GM12872 (cell line): ENCODE measurements around the gene CHRNA4.

Experiments
- CTCF ChIP-seq: IDR thresholded peaks from 3 replicates; pipeline ENCODE4 v1.5.1; 2011; ENCODE audit warnings: low read depth, mild to moderate bottlenecking, low read length, moderate library complexity; ENCODE audit not compliant: insufficient read depth

The CHRNA4 gene

GRCh38 chr20:63347950-63348827 lies 13.0 kb downstream of the CHRNA4 start:
- no peak for TF ChIP-seq CTCF

GRCh38 chr20:63347081-63347741 lies 13.9 kb downstream of the CHRNA4 start:
- TF ChIP-seq CTCF, result no peak

GRCh38 chr20:63346131-63347080 lies 14.7 kb downstream of the CHRNA4 start:
- TF ChIP-seq CTCF, result no peak

GRCh38 chr20:63345328-63346100 lies 15.6 kb downstream of the CHRNA4 start:
- no peak for TF ChIP-seq CTCF

GRCh38 chr20:63344616-63345327 lies 16.4 kb downstream of the CHRNA4 start:
- no peak for TF ChIP-seq CTCF
